HEK293 (cell line): ENCODE measurements around the gene TIMM13.
A peak's percentile ranks its signal among the peaks of the same experiment; 100 is the strongest.

Experiments used
- CTCF ChIA-PET: fragments of 350-600 bp; formaldehyde crosslinking; extraction: SDS; loops from one replicate; lab custom pipeline; 2021; ENCODE audit warnings: antibody characterized with exemption; lab: Yijun Ruan, JAX
- POLR2A ChIA-PET: fragments of 300-600 bp; formaldehyde crosslinking; extraction: SDS; loops from one replicate; lab custom pipeline; 2020; ENCODE audit warnings: antibody characterized with exemption, inconsistent platforms; lab: Yijun Ruan, JAX
- H3K27ac ChIP-seq: fragments of 200-500 bp; sonication (Bioruptor generic); 2 replicates; pipeline ENCODE4 v1.5.1; 2014; ENCODE audit warnings: low read depth, low read length, control low read depth, inconsistent platforms; ENCODE audit errors: extremely low read depth
- H3K36me3 ChIP-seq, 2 experiments: fragments of 200-500 bp in 1 of 2; sonication (Bioruptor generic) in 1 of 2; 1 replicate in 1 of 2; 2 replicates in 1 of 2; pipeline ENCODE4 v1.5.1; 2014 to 2017; ENCODE audit warnings: inconsistent platforms in 2 of 2, low read length in 2 of 2; ENCODE audit not compliant: control insufficient read depth in 2 of 2, insufficient read depth in 1 of 2
- H3K4me1 ChIP-seq: fragments of 200-500 bp; sonication (Bioruptor generic); 2 replicates; pipeline ENCODE4 v1.5.1; 2014; ENCODE audit warnings: mild to moderate bottlenecking, low read length, inconsistent platforms; ENCODE audit not compliant: control insufficient read depth, insufficient read depth
- H3K4me3 ChIP-seq: 2 replicates; pipeline ENCODE4 v1.5.1; 2011; ENCODE audit warnings: low read depth, mild to moderate bottlenecking, control low read depth, low read length, moderate library complexity
- H3K9me3 ChIP-seq: fragments of 200-500 bp; sonication (Bioruptor generic); 2 replicates; pipeline ENCODE4 v1.5.1; 2014; ENCODE audit warnings: low read depth, low read length, inconsistent platforms; ENCODE audit not compliant: control insufficient read depth, insufficient read depth
- GLIS2 ChIP-seq: fragments of 450-650 bp; formaldehyde crosslinking; IDR thresholded peaks from 2 replicates; pipeline ENCODE4 v1.5.1; 2016; ENCODE audit warnings: missing biosample characterization, missing genetic modification characterization
- IKZF3 ChIP-seq: fragments of 450-650 bp; IDR thresholded peaks from 2 replicates; pipeline ENCODE4 v1.5.0; 2018; ENCODE audit warnings: missing biosample characterization, mild to moderate bottlenecking, missing genetic modification characterization, moderate library complexity
- KLF1 ChIP-seq: fragments of 450-650 bp; formaldehyde crosslinking; IDR thresholded peaks from 2 replicates; pipeline ENCODE4 v1.5.1; 2016; ENCODE audit warnings: missing biosample characterization, missing genetic modification characterization
- KLF8 ChIP-seq: fragments of 450-650 bp; formaldehyde crosslinking; IDR thresholded peaks from 2 replicates; pipeline ENCODE4 v1.5.1; 2016; ENCODE audit warnings: missing biosample characterization, missing genetic modification characterization
- MYNN ChIP-seq: fragments of 450-650 bp; formaldehyde crosslinking; IDR thresholded peaks from 2 replicates; pipeline ENCODE4 v1.5.1; 2016; ENCODE audit warnings: missing biosample characterization, missing genetic modification characterization, borderline replicate concordance
- SP2 ChIP-seq: fragments of 450-650 bp; formaldehyde crosslinking; IDR thresholded peaks from 2 replicates; pipeline ENCODE4 v1.5.1; 2016; ENCODE audit warnings: missing biosample characterization, missing genetic modification characterization
- SP7 ChIP-seq: fragments of 450-650 bp; formaldehyde crosslinking; IDR thresholded peaks from 2 replicates; pipeline ENCODE4 v1.5.1; 2016; ENCODE audit warnings: missing biosample characterization, missing genetic modification characterization
- WT1 ChIP-seq: fragments of 450-650 bp; formaldehyde crosslinking; IDR thresholded peaks from 2 replicates; pipeline ENCODE4 v1.5.1; 2016; ENCODE audit warnings: missing biosample characterization, missing genetic modification characterization
- ZBTB20 ChIP-seq: fragments of 450-650 bp; formaldehyde crosslinking; IDR thresholded peaks from 2 replicates; pipeline ENCODE4 v1.5.1; 2016; ENCODE audit warnings: missing biosample characterization, missing genetic modification characterization
- ZBTB8A ChIP-seq: fragments of 450-650 bp; formaldehyde crosslinking; IDR thresholded peaks from 2 replicates; pipeline ENCODE4 v1.5.1; 2016; ENCODE audit warnings: missing biosample characterization, missing genetic modification characterization
- ZIC2 ChIP-seq: fragments of 450-650 bp; formaldehyde crosslinking; IDR thresholded peaks from 2 replicates; pipeline ENCODE4 v1.5.1; 2016; ENCODE audit warnings: missing biosample characterization, missing genetic modification characterization
- ZNF114 ChIP-seq: fragments of 450-650 bp; formaldehyde crosslinking; IDR thresholded peaks from 2 replicates; pipeline ENCODE4 v1.5.0; 2017; ENCODE audit warnings: missing biosample characterization, missing genetic modification characterization
- ZNF157 ChIP-seq: fragments of 450-650 bp; formaldehyde crosslinking; IDR thresholded peaks from 2 replicates; pipeline ENCODE4 v1.5.1; 2016; ENCODE audit warnings: missing biosample characterization, missing genetic modification characterization
- ZNF280D ChIP-seq: fragments of 450-650 bp; formaldehyde crosslinking; IDR thresholded peaks from 2 replicates; pipeline ENCODE4 v1.5.1; 2016; ENCODE audit warnings: missing biosample characterization, missing genetic modification characterization
- ZNF600 ChIP-seq: fragments of 450-650 bp; formaldehyde crosslinking; IDR thresholded peaks from 2 replicates; pipeline ENCODE4 v1.5.1; 2016; ENCODE audit warnings: missing biosample characterization, missing genetic modification characterization
- ZNF610 ChIP-seq: fragments of 450-650 bp; formaldehyde crosslinking; IDR thresholded peaks from 2 replicates; pipeline ENCODE4 v1.5.1; 2016; ENCODE audit warnings: missing biosample characterization, missing genetic modification characterization, borderline replicate concordance
- ZNF768 ChIP-seq: fragments of 450-650 bp; formaldehyde crosslinking; IDR thresholded peaks from 2 replicates; pipeline ENCODE4 v1.5.1; 2018; ENCODE audit warnings: missing biosample characterization, mild to moderate bottlenecking, missing genetic modification characterization
- TF ChIP-seq, protein P1 (sequence below): fragments of 450-650 bp; formaldehyde crosslinking; IDR thresholded peaks from 2 replicates; pipeline ENCODE4 v1.5.1; 2017; ENCODE audit warnings: missing biosample characterization, missing genetic modification characterization

The TIMM13 gene

GRCh38 chr19:2428756-2429711 lies 1.6 kb upstream of the TIMM13 start:
- no peak overlapping the region for H3K4me3 ChIP-seq
- CTCF ChIA-PET, result interaction anchor here (0.7 to 1.2 kb wide), 3 partner anchors 39 to 1387 kb away, joined by 3 read pairs; no protein-coding TSS in a partner anchor
- peak; percentile 66 for TF ChIP-seq SP2 (tag by site-specific recombination)
- TF ChIP-seq KLF1 (tag by site-specific recombination), result peak; percentile 33; the same call in 1 of the 2 replicates
- TF ChIP-seq IKZF3 (tag by site-specific recombination), result peak; percentile 64; the same call in 1 of the 2 replicates
- 0 out of 2 replicates have a peak, but pooled peaks have one; percentile 14 for TF ChIP-seq SP7 (tag by site-specific recombination)
- TF ChIP-seq ZNF610, result no peak
- TF ChIP-seq ZNF114 (tag by site-specific recombination), result no peak
- TF ChIP-seq ZNF600 (tag by site-specific recombination), result peak; percentile 90
- TF ChIP-seq WT1 (tag by site-specific recombination), result 0 out of 2 replicates have a peak, but pooled peaks have one; percentile 24
- 0 out of 2 replicates have a peak, but pooled peaks have one; percentile 11 for TF ChIP-seq ZBTB20 (tag by site-specific recombination)
- TF ChIP-seq GLIS2 (tag by site-specific recombination), result peak; percentile 23; the same call in 1 of the 2 replicates
- TF ChIP-seq ZNF157, result no peak
- TF ChIP-seq, all 188 proteins: peak for 8
- 0 out of 2 replicates have a peak, but pooled peaks cover 6% of the 10 kb centered on the region for H3K4me1 ChIP-seq
- POLR2A ChIA-PET, result interaction anchor here (0.6 to 4.0 kb wide), 5 partner anchors 8 to 607 kb away, joined by 4 to 68 read pairs (median 9); partner anchors contain the start of genes GADD45B and LMNB2
- peak overlapping the region; percentile 86; the same call in 1 of the 2 replicates for H3K27ac ChIP-seq
- no peaks in the 10 kb centered on the region for H3K9me3 ChIP-seq
- H3K36me3 ChIP-seq, result peaks cover 0 to 63% of the 10 kb centered on the region in 2 experiments; a peak in 2 of 3 replicates

DNA sequence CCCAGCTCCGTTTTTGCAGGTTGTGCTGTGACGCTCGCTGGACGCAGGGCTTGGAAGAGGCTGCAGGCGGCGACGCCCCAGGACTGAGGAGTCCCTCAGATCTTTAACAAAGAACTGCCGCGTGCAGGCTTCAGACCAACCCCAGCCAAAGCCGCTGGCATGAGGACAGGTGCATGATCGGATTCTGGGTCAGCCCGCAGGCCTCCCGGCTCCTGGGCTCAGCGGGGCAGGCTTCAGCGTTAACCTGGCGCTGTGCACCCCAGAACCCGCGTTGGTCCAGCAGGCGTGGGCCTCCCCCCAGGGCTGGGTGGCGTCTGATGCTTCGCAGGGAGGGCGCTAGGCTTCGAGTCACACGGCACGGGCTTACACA lies 920 bp upstream of the TIMM13 start:
- Histone ChIP-seq H3K9me3 (no peaks in the 10 kb centered on the region), H3K36me3 (peaks cover 0 to 64% of the 10 kb centered on the region in 2 experiments; a peak in 1 of 3 replicates), H3K27ac (peak overlapping the region; percentile 86; the same call in 1 of the 2 replicates), H3K4me3 (no peak overlapping the region), H3K4me1 (0 out of 2 replicates have a peak, but pooled peaks cover 6% of the 10 kb centered on the region)
- CTCF ChIA-PET, result interaction anchor here (1.0 to 1.2 kb wide), 3 partner anchors 39 to 186 kb away, joined by 3 read pairs; no protein-coding TSS in a partner anchor
- no peak for TF ChIP-seq ZNF280D (tag by site-specific recombination)
- peak; percentile 97 for TF ChIP-seq ZNF600 (tag by site-specific recombination)
- TF ChIP-seq KLF1 (tag by site-specific recombination), result peak; percentile 24; the same call in 1 of the 2 replicates
- no peak for TF ChIP-seq MYNN (tag by site-specific recombination)
- 0 out of 2 replicates have a peak, but pooled peaks have one; percentile 18 for TF ChIP-seq KLF8 (tag by site-specific recombination)
- TF ChIP-seq ZBTB8A (tag by site-specific recombination), result peak; percentile 17; the same call in 1 of the 2 replicates
- TF ChIP-seq ZIC2 (tag by site-specific recombination), result no peak
- TF ChIP-seq, protein P1, sequence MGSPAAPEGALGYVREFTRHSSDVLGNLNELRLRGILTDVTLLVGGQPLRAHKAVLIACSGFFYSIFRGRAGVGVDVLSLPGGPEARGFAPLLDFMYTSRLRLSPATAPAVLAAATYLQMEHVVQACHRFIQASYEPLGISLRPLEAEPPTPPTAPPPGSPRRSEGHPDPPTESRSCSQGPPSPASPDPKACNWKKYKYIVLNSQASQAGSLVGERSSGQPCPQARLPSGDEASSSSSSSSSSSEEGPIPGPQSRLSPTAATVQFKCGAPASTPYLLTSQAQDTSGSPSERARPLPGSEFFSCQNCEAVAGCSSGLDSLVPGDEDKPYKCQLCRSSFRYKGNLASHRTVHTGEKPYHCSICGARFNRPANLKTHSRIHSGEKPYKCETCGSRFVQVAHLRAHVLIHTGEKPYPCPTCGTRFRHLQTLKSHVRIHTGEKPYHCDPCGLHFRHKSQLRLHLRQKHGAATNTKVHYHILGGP, result no peak
- TF ChIP-seq ZNF768 (tag by site-specific recombination), result no peak
- POLR2A ChIA-PET, result interaction anchor here (0.6 to 4.0 kb wide), 17 partner anchors 8 to 608 kb away, joined by 3 to 68 read pairs (median 4); partner anchors contain the start of genes AP3D1, GADD45B, LMNB2 and PLEKHJ1
